GM21515 (cell line): ENCODE data around the gene IP6K3.

Experiments used
- ATAC-seq: cut with Tn5 transposase; IDR thresholded peaks from one replicate; pipeline ENCODE4 v1.9.1; 2021; ENCODE audit not compliant: unreplicated experiment

Gene IP6K3

DNA sequence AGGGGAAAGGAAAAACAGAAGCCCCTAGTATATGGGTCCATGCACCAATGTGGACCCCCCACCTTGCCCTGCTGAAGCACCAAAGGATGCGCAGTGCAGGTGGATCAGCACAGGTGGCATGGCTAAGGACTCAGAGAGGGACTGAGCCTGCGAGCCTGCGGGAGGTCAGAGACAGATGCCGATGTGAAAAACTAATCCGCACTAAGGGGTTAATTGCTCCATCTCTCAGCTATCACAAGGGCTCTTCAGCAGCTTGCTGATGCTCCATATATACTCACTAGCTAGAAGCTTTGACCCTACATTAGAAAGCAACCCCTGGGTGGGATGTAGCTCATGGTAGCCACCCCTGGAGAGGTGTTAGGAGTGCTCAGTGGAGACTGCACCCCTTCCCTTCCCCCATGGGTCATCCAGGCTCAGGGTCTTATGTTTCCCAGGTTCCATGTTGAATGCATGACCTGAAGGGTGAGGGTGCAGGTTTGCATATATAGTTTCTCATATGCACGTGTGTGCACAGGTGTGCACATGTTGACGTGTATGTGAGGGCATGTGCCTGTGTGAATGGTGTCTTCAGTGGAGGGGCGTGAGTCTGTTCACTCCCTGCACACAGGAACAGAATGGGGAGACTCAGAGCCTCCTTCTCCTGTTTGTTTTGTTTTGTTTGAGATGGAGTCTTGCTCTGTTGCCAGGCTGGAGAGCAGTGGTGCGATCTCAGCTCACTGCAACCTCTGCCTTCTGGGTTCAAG, 13.4 kb upstream of the IP6K3 start:
- no peak for ATAC-seq

DNA sequence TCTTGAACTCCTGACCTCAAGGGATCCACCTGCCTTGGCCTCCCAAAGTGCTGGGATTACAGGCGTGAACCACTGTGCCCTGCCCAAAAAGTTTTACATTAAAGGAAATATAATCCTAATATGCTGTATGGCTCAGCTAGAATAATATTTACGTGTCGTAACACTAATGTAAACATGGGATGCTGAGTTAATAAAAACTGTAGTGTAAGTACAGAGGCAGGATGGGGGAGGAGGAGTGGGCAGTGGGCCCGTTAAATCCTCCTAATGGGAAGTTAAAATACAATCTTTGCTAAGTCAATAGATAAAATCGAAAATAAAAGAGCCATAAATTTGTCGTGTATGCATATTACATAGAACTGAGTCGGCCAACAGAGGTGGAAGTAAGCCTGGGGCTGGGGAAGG, 12.1 kb upstream of the IP6K3 start:
- ATAC-seq, result no peak

DNA sequence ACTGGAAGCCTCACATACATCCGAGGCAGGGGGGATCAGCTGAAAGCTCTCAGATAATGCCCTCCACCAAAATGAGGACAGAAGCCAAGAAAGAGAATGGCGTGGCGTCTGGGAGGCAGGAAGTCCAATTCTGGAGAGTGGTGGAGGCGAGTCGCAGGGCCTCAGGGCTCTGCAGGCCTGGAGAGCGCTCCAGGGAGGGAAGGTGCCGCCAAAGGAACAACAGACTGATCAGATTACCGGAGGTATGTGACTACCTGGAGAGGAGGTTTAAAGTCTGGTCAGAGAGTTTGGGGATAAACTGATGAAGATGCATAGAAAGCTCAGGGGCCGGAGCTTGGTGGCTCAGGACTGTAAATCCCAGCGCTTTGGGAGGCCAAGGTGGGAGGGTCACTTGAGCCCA, 11.2 kb upstream of the IP6K3 start:
- ATAC-seq, result no peak

DNA sequence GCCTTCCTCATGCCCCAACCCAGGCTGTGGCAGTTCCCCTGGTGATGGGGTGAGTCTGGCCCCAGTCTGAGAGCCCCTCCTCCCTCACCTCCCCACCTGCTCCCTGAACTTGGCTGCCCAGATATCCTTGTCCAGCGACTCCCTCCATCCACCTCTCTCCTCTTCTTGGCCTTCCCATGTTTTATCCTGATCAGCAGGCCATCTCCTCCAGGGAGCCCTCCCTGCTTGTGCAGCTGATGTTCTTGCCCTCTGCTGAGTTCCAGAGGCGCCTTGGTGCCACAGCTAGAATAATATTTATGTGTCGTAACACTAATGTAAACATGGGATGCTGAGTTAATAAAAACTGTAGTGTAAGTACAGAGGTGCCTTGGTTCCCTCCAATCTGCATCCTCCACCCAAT, 10.4 kb upstream of the IP6K3 start:
- ATAC-seq, result no peak

DNA sequence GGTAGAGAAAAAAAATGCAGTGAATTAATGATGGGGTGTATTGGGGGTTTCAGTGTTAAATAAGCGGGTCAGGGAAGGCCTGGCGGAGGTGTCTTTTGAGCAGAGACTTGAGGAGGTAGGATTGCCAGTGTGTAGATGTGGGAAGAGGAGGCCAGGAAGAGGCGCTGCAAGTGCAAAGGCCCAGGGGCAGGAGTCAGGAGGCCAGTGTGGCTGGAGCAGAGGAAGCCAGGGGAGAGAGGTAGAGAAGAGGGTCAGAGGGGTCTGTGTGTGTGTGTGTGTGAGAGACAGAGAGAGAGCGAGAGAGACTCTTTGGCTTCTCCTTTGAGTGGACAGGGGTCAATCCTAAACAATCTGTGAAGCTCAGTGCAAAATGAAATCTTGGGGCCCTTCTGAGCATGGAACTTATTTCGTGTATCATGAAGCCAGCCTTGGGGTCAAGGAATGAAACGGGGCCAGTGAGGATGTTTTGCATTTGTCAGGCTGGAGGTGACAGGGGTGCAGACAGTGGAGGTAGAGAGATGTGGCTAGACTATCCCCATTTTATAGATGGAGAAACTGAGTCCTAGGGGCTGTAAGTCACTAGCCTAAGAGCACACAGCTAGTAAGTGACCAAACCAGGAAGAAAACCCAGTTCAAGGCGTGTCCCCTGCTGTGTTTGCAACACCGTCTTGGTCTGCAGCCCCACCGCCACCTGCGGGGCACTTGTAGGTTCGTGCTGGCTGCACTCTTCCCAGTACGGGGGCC, 9.7 kb upstream of the IP6K3 start:
- ATAC-seq, result no peak

DNA sequence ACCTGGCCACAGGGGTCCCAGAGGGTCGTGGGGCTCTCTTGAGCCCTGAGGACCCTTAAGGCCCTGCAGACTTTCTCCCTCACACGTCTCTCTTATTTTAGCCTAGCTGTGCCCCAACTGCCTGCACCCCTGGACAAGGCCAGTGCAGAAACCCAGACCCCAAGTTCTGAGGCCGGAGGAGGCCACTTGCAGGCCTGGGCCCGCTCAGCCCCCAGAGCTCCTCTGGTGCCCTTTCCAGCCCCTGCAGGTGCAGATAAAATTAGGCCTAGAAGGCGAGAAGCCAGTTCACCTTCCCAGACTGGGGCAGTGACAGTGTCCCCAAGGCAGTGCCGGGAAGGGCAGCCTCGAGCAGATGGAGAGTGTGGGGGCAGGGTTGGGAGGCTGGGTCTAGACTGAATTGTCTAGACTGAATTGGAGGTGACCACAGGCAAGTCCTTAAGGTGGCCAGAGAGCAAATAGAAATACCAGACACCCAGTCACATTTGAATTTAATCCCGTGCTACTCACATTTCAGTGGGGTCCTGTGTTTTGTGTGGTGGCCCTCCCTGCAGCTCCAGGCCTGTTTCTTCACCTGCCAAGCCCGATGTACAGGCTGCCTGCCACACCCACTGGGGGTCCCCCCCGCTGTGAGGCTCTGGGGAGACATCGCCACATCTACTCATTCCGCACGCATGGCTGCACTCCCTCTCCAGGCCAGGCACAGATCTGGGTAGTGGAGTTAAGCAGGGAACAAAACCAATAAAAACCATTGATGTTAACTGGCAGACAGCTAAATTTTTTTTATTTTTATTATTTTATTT, 8.6 kb upstream of the IP6K3 start:
- ATAC-seq, result no peak

DNA sequence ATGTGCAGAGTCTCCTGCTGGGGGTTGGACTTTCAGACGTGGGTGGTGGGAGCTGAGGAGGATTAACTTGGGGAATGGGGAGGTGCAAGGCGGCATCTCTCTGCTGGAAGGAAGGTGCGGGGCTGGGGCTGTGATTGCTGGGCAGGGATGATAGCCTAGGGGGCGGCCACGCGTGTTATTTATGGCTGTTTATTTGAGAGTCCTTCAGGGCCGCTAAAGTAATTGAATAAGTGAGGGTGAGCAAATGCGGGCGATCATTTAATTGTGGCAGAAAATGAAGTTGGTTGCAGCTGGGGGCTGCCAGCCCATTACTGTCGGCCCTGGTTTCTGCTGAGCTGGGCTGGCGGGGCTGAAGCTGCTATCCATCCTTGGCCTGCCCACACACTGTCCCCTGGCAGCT, 7.5 kb upstream of the IP6K3 start:
- no peak for ATAC-seq

DNA sequence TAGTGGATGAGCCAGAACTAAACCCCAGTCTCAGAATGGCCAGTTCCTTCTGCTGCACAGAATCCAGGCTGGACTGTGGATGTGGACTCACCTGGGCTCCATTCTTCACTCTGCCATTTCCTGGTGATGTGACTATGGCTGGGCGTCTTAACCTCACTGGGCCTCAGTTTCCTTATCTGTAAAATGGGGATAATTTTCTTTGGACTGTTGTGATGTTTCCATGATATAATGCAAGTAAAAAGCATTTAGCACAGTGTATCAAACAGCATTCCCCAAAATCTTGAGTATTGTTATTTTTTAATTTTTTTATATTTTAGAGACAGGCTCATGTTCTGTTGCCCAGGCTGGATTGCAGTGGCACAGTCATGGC, 5.9 kb upstream of the IP6K3 start:
- no peak for ATAC-seq

DNA sequence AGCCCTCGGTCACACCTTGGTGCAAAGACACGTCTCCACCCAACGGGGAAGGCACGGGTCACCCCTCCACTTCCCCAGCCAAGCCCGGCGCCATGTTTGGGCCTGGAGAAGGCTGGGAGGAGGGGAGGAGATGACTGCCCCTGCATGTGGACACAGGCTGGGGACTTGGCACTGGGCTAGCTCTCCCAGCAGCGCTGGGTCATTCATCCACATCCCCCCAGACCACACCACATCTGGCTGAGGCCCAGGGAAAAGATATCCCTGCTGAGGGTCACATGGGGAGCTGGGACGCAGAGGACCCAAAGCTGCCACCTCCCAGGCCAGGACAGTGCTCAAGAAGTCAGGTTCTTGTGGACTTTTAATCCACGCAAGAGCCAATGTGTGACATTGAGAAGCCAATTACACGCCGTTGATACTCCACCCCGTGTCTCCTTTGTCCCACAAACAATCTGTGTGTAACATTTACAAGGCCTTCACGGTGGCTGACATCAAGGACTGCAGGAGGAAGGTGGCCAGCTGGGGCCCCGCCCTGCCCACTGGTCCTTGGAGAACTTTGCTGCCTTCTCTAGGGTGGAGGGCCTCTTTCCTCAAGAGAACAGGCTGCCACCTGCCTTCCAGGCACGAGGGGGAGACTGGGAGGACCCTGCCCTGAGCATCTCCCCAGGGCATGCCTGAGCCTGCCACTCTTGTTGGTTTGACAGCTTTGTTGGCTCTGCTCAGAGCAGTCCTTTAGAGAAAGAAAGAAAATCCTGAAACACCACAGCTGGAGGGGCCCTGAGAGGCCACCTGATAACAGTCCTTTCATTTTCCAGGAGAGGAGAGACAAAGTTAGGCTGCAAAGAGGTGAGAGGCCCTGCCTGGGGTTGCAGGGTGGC, 5.3 kb upstream of the IP6K3 start:
- ATAC-seq, result no peak

DNA sequence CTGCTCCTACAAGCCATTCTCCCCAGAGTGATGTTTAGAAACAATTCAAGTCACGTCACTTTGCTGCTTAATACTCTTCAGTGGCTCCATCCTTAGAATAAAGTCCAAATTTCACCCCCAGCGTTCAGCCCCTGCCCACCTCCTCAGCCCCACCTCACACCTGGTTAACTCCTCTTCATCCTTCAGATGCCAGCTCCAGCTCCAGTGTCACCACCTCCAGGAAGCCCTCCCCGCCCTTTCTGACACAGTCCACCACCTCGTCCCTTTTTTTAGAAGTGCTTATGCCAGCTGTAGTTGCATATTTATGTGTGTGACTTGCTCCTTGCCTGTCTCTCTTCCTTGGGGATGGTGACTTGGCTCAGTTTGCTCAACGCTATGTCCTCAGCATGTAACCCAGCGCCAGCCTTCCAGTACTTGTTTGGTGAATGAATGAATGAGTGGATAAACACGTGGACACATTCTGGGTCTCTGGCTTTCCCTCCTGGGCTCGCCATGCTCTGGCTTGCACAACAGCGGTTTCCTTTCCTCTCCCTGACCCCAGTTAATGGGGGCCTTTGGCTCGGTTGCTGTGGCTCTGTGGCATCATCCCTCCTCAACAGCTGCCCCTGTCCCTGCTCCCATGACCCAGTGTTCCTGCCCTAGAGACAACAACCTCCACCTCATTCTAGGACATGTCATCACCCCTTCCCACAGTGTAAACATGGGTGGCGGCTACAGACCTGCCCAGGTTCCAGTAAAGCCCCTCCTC, 3.7 kb upstream of the IP6K3 start:
- ATAC-seq, result no peak

DNA sequence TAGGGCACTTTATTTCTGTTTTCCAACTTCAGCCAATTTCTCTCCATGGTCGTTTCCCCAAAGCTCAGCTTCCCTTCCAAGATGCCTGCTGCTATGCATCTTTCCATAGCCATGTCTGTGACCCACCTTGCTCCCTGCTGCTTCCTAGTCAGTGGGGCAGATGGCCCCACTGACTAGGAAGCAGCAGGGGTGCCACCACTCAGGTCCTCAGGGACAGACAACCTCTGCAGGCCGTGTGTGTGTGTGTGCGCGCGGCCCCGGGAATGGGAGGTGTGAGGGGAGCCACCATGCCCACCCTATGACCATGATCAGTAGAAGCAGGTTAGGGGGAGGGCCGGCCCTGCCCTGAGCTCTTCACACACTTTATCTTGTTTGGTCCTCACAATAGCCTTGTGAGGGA, 2.7 kb upstream of the IP6K3 start:
- no peak for ATAC-seq

DNA sequence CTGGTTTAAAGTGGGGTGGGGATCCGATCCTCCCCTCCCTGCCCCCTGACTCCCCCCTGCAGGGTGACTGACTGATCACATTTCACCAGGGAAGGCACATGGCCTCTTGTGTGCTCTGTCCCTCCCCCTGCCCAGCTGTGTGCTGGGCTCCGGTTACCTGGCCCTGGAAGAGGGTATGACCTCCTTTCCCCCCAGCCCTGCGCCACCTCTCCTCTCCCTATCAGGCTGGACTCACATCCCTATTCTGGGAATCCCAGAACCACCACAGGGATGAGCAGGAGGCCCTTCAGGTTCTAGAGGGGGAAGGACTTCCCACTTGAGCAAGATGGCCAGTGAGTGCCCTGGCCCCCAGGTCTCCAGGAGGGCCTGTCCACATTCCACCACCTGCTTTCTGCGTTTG, 2.1 kb upstream of the IP6K3 start:
- ATAC-seq, result no peak

DNA sequence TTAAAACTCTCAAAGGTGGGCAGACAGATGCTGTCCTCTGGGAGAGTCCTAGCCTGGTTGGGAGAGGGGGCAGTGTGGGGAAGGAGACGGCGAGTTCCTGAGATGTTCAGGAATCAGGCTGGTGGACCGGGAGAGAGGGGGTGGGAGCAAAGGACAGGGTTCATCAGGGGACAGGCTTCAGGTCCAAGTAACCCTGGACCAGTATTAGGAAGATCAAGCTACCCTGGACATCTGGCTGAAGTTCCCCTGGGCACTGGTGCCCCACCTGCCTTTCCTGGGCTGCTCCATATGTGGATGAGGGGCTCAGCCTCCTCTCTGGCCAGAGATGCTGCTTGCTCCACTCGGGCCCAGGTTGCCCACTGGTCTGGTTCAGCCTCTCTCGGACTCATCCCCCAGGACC, 1.1 kb upstream of the IP6K3 start:
- ATAC-seq, result no peak

DNA sequence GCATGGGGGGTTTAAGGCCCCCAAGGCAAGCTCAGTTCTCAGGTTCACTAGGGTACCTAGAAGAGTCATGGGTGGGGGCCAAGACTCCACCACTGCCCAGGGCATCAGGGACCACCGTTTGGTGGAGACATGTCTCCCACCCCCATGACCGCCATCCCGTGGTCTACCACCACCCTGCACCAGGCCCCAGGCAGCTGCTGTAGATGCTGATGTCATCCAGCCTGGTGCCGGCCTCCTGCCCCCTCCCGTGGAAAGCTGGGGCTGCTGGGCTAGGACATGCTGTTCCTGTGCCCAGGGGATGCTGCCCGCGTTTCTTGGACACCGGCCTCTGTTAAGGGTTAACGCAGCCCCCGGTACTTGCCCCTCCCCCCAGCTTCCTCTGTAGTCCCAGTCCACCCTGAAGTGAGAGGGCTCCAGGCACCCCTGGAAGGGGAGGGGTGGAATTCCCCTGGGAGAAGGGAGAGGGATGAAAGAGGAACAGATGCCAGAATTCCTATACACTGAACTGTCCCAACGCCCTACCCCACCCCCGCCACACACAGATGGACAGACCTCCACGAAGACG, 587 bp downstream of the IP6K3 start:
- ATAC-seq, result no peak

DNA sequence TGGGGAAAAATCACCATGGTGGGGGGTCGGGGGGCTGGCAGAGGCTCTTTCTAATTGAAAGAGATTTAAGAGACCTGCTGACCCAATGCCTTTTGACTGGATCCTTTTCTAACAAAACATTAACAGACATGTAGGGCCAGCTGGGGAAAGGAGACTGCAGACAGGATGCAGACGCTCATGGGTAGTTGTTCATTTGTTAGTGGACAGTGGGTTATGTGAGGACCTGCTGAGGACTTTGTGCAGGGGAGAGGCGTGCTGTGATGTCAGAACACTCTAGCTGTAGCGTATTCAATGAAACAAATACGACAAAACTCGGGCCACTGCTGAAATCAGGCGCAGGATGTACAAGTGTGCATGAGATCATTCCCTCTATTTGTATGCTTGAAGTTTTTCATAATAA, 1.2 kb downstream of the IP6K3 start:
- ATAC-seq, result no peak

DNA sequence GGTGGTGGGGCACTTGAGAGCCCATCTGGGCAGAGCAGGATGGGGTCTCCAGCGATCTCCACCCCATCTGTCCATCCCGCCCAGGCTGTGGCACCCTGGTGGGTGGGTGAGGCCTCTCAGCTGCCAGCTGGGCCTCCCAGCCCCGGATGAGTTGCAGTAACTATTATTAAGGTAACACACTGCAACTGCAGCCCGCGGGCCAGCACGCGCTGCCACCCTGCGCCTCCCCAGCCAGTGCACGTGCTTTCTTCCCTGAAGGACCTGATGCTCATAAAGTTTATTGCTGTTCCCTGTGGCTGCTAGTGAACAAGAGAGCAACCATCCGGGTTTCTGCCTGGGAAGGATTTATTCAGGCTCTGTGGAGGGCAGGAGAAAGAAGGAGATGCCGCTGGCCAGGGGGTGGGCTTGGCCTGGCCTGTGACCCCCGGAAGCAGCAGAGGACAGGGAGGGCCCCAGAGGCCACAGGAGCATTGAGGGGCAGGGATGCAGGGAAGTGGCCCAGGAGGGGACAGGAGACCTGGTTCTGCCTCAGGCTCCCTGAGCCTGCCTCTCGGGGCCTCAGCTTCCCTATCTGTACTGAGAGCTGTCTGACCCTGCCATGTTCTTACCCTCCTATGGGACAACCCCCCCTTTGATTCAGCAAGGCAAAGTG, 1.7 kb downstream of the IP6K3 start:
- ATAC-seq, result no peak

DNA sequence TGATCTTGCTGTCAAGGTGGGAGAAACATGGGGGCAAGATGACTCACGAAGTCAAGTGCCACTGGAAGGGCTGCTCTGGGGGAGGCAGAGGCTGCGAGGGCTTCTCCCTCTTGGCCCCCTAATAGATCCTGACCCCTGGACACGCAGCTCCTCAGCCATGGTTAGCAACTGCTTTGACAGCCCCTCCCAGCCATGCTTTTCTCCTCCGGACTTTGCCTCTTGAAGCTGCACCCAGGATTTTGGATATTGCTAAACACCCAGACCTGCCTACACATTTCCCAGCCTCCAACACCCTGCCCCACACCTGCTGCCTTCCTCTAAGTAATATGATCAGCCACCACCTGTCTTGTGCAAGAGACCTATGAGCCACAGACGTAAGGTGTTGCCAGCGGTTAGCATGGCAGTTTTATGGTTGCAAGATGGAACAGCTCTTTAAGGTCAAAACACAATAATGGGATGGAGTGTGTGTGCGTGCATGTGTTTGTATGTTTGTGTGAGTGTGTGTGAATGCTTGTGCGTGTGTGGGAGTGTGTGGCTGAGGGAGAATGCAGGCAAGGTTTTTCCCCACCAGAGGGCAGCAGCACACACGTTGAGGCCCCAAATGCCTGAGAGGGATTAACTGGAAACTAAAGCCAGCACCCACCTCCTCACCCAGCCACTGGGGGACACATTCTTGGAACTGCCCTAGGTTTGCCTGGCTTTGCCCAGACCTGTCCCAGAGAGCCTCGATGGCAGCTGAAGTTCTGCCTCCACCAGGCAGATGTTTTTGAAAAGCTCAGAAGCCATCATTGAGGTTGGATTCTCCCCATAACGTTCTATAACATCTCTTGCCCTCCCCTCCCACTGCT, 2.5 kb downstream of the IP6K3 start:
- no peak for ATAC-seq

DNA sequence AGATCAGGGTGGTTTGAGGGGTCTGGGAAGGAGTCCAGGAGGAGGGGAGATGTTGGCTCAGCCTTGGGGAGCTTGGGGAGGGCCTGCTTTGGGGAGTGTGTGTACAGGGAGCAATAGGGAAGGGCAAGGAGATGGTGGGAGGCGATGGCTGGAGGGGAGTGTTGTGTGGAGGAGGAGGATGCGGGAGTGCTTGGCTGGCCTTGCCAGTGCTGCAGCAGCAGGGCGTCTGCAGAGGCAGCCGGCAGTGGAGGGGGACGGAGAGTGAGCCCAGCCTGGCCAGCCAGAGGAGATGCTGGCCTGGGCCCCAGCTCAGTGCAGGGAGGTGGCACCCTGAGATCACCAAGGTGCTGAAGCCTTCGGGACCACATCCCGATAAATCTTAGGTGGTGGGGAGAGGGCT, 3.9 kb downstream of the IP6K3 start:
- ATAC-seq, result no peak

DNA sequence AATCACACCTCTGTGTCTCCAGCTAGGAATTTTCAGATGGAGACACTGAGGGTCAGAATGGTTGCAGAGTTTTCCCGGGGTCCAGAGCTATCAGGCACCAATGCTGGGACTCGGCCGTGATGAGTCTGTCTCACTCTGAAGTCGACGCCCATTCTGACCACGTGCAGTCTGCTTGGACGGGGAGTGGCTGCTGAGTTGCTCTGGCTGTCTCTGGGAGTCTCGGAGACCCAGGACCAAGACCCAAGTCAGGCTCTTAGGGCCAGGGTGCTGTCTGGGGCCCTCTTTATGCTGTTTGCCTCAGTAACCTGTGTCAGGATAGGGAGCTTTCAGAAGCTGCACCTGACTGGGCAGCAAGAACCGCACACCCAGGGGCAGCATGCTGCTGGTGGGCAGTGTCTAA, 4.6 kb downstream of the IP6K3 start:
- no peak for ATAC-seq
